HepG2 (cell line): ENCODE data around the gene HDAC4. TPM values are rescaled to one million over a fixed set of nuclear protein-coding genes. Genes with fewer than 3 reads are reported as not detected.

ENCODE experiments used
- ARNT ChIP-seq: fragments of 450-650 bp; IDR thresholded peaks from 2 replicates; pipeline ENCODE4 v1.6.1; 2017
- BCL6 ChIP-seq: IDR thresholded peaks from 2 replicates; pipeline ENCODE4 v1.6.1; 2016; ENCODE audit warnings: missing genetic modification reagents, missing compliant biosample characterization
- FOSL2 ChIP-seq: sonication (generic); formaldehyde crosslinking; IDR thresholded peaks from 2 replicates; pipeline ENCODE4 v1.4.0; 2020; ENCODE audit warnings: missing genetic modification reagents
- FOXK1 ChIP-seq: sonication (generic); formaldehyde crosslinking; IDR thresholded peaks from 2 replicates; pipeline ENCODE4 v1.4.0; 2020; ENCODE audit warnings: low read depth, missing genetic modification reagents, borderline replicate concordance
- GABPB1 ChIP-seq: IDR thresholded peaks from 2 replicates; pipeline ENCODE4 v1.6.1; 2016; ENCODE audit warnings: mild to moderate bottlenecking, missing genetic modification reagents, moderate library complexity, missing compliant biosample characterization
- HHEX ChIP-seq: IDR thresholded peaks from 2 replicates; pipeline ENCODE4 v1.6.1; 2016; ENCODE audit warnings: control low read depth
- KLF13 ChIP-seq: sonication (generic); formaldehyde crosslinking; IDR thresholded peaks from 2 replicates; pipeline ENCODE4 v1.4.0; 2020; ENCODE audit warnings: mild to moderate bottlenecking, missing genetic modification reagents
- MXD4 ChIP-seq: IDR thresholded peaks from 2 replicates; pipeline ENCODE4 v1.6.1; 2016; ENCODE audit warnings: mild to moderate bottlenecking, missing biosample characterization, missing genetic modification reagents
- MXI1 ChIP-seq: IDR thresholded peaks from 3 replicates; pipeline ENCODE4 v1.6.1; 2012; ENCODE audit warnings: low read depth, low read length, inconsistent platforms, borderline replicate concordance
- RAD21 ChIP-seq: fragments of 450-650 bp; formaldehyde crosslinking; IDR thresholded peaks from 2 replicates; pipeline ENCODE4 v1.5.0; 2020; ENCODE audit warnings: mild to moderate bottlenecking
- SIN3A ChIP-seq: IDR thresholded peaks from 2 replicates; pipeline ENCODE4 v1.6.1; 2011; ENCODE audit warnings: low read depth, mild to moderate bottlenecking, control low read depth, low read length, borderline replicate concordance
- SPEN ChIP-seq: sonication (generic); formaldehyde crosslinking; IDR thresholded peaks from 2 replicates; pipeline ENCODE4 v1.5.1; 2020; ENCODE audit warnings: low read depth, mild to moderate bottlenecking, missing genetic modification reagents
- ZFY ChIP-seq: sonication (generic); formaldehyde crosslinking; IDR thresholded peaks from 2 replicates; pipeline ENCODE4 v1.4.0; 2020; ENCODE audit warnings: missing genetic modification reagents
- ZNF225 ChIP-seq: sonication (generic); formaldehyde crosslinking; IDR thresholded peaks from 2 replicates; pipeline ENCODE4 v1.4.0; 2020; ENCODE audit warnings: mild to moderate bottlenecking, missing genetic modification reagents
- ZNF317 ChIP-seq: sonication (generic); formaldehyde crosslinking; IDR thresholded peaks from 2 replicates; pipeline ENCODE4 v1.5.0; 2020; ENCODE audit warnings: mild to moderate bottlenecking, missing genetic modification reagents
- ZNF552 ChIP-seq: sonication (generic); formaldehyde crosslinking; IDR thresholded peaks from 2 replicates; pipeline ENCODE4 v1.9.0; 2022; ENCODE audit warnings: missing genetic modification reagents, mild to moderate bottlenecking, borderline replicate concordance
- ZNF629 ChIP-seq: sonication (generic); formaldehyde crosslinking; conservative IDR thresholded peaks from 2 replicates; pipeline ENCODE4 v1.5.0; 2020; ENCODE audit warnings: missing genetic modification reagents
- ZNF790 ChIP-seq: sonication (generic); formaldehyde crosslinking; IDR thresholded peaks from 2 replicates; pipeline ENCODE4 v1.8.0; 2022; ENCODE audit warnings: missing genetic modification reagents, mild to moderate bottlenecking, borderline replicate concordance
- ZNF878 ChIP-seq: sonication (generic); formaldehyde crosslinking; IDR thresholded peaks from 2 replicates; pipeline ENCODE4 v1.8.1; 2023; ENCODE audit warnings: mild to moderate bottlenecking, missing genetic modification reagents, moderate library complexity
- ZSCAN31 ChIP-seq: sonication (generic); formaldehyde crosslinking; IDR thresholded peaks from 2 replicates; pipeline ENCODE4 v1.5.0; 2020; ENCODE audit warnings: low read depth, mild to moderate bottlenecking, missing genetic modification reagents
- polyA plus RNA-seq, 8 experiments: library from polyadenylated mRNA; depleted of rRNA in 3 of 8; stranded (reverse) in 7 of 8; unstranded in 1 of 8; fragments of >200 nt; fragmentation: Illumina TruSeq in 4 of 8; extraction: Trizol in 4 of 8; gene quantifications; 2 replicates each; pipeline versions ENCODE4 v1.2.1 to v1.2.3, GENCODE V29; 2011 to 2016; ENCODE audit warnings: low read depth in 4 of 8, missing spikeins in 1 of 8, mixed read lengths in 1 of 8; ENCODE audit not compliant: insufficient read depth in 1 of 8
- total RNA-seq, 5 experiments: library from RNA; depleted of rRNA; stranded (reverse); fragments of >200 nt; fragmentation: Illumina TruSeq; extraction: Trizol; gene quantifications; 2 replicates each; pipeline ENCODE4 v1.2.3, GENCODE V29; 2016; ENCODE audit warnings: low read depth in 1 of 5
- TF ChIP-seq, protein P1 (sequence below): IDR thresholded peaks from 2 replicates; pipeline ENCODE4 v1.6.1; 2012; ENCODE audit warnings: low read length, improper control_type of control experiment
- TF ChIP-seq, protein P2 (sequence below): sonication (generic); formaldehyde crosslinking; IDR thresholded peaks from 2 replicates; pipeline ENCODE4 v1.4.0; 2020; ENCODE audit warnings: missing genetic modification reagents
- TF ChIP-seq, protein P3 (sequence below): sonication (generic); formaldehyde crosslinking; IDR thresholded peaks from 2 replicates; pipeline ENCODE4 v1.9.0; 2022; ENCODE audit warnings: low read depth, missing genetic modification reagents
- TF ChIP-seq, protein P4 (sequence below): sonication (generic); formaldehyde crosslinking; IDR thresholded peaks from 2 replicates; pipeline ENCODE4 v1.4.0; 2020; ENCODE audit warnings: mild to moderate bottlenecking, missing genetic modification reagents

HDAC4 gene
- total and polyA plus RNA-seq, 2 of the 13 experiments (the other 11 are each of a cell fraction or from before 2014, with no cell fraction given): 10.1 to 11.5 TPM

DNA sequence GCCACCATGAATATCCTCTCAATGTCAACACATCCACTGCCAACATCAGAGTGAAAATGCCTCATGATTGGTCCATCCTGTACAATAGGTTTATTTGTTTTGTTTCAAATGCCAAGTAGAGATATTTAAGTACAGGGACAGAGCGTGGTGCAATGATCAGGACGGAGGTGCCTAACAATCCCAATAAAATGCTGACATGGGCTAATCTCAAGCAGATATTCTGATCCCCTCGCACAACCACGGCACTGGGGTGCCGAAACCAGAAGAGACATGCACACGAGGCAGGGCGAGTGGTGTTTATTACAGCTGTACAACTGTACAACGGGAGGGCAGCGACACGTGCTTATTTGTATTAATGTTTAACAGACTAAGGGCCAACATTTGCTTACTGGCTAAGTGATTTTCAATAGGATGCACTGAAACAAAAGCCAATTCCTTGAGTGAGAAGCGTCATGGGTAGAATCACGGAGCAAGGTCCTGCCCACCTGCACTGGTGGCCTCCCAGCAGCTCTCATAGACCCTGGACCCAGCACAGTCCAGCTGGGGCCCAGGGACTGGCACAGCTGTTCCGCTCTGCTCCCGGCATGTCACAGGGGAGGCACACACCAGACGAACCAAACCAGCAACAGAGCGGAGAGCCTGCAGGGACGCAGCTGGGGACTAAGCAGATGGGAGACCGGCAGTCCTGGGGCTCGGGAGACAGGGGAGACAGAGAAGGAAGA, 101.4 kb downstream of the HDAC4 start (continued):
- TF ChIP-seq, protein P1, sequence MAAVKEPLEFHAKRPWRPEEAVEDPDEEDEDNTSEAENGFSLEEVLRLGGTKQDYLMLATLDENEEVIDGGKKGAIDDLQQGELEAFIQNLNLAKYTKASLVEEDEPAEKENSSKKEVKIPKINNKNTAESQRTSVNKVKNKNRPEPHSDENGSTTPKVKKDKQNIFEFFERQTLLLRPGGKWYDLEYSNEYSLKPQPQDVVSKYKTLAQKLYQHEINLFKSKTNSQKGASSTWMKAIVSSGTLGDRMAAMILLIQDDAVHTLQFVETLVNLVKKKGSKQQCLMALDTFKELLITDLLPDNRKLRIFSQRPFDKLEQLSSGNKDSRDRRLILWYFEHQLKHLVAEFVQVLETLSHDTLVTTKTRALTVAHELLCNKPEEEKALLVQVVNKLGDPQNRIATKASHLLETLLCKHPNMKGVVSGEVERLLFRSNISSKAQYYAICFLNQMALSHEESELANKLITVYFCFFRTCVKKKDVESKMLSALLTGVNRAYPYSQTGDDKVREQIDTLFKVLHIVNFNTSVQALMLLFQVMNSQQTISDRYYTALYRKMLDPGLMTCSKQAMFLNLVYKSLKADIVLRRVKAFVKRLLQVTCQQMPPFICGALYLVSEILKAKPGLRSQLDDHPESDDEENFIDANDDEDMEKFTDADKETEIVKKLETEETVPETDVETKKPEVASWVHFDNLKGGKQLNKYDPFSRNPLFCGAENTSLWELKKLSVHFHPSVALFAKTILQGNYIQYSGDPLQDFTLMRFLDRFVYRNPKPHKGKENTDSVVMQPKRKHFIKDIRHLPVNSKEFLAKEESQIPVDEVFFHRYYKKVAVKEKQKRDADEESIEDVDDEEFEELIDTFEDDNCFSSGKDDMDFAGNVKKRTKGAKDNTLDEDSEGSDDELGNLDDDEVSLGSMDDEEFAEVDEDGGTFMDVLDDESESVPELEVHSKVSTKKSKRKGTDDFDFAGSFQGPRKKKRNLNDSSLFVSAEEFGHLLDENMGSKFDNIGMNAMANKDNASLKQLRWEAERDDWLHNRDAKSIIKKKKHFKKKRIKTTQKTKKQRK: no peak
- TF ChIP-seq ZNF225 (CRISPR knock-in tag) (0 out of 2 replicates have a peak, but pooled peaks have one; percentile 36), ZNF317 (0 out of 2 replicates have a peak, but pooled peaks have one; percentile 20), BCL6 (peak; percentile 79), ARNT (no peak), ZNF790 (CRISPR knock-in tag) (no peak), SIN3A (peak; percentile 63; the same call in 1 of the 2 replicates), KLF13 (CRISPR knock-in tag) (no peak), ZFY (CRISPR knock-in tag) (0 out of 2 replicates have a peak, but pooled peaks have one; percentile 21), MXI1 (peak; percentile 86; the same call in 2 of the 3 replicates), ZSCAN31 (CRISPR knock-in tag) (peak; percentile 61; the same call in 1 of the 2 replicates), FOXK1 (CRISPR knock-in tag) (0 out of 2 replicates have a peak, but pooled peaks have one; percentile 47), ZNF629 (no peak), ZNF878 (CRISPR knock-in tag) (peak; percentile 62; the same call in 1 of the 2 replicates), FOSL2 (CRISPR knock-in tag) (peak; percentile 20; the same call in 1 of the 2 replicates), HHEX (CRISPR knock-in tag) (no peak), SPEN (CRISPR knock-in tag) (peak; percentile 64; the same call in 1 of the 2 replicates), MXD4 (CRISPR knock-in tag) (peak; percentile 84; the same call in 1 of the 2 replicates), ZNF552 (CRISPR knock-in tag) (0 out of 2 replicates have a peak, but pooled peaks have one; percentile 15), GABPB1 (CRISPR knock-in tag) (peak; percentile 27; the same call in 1 of the 2 replicates), RAD21 (CRISPR knock-in tag) (peak; percentile 31; the same call in 1 of the 2 replicates)
- TF ChIP-seq, protein P2, sequence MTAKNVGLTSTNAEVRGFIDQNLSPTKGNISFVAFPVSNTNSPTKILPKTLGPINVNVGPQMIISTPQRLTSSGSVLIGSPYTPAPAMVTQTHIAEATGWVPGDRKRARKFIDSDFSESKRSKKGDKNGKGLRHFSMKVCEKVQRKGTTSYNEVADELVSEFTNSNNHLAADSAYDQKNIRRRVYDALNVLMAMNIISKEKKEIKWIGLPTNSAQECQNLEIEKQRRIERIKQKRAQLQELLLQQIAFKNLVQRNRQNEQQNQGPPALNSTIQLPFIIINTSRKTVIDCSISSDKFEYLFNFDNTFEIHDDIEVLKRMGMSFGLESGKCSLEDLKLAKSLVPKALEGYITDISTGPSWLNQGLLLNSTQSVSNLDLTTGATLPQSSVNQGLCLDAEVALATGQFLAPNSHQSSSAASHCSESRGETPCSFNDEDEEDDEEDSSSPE: peak; percentile 31; the same call in 1 of the 2 replicates
- TF ChIP-seq, protein P3, sequence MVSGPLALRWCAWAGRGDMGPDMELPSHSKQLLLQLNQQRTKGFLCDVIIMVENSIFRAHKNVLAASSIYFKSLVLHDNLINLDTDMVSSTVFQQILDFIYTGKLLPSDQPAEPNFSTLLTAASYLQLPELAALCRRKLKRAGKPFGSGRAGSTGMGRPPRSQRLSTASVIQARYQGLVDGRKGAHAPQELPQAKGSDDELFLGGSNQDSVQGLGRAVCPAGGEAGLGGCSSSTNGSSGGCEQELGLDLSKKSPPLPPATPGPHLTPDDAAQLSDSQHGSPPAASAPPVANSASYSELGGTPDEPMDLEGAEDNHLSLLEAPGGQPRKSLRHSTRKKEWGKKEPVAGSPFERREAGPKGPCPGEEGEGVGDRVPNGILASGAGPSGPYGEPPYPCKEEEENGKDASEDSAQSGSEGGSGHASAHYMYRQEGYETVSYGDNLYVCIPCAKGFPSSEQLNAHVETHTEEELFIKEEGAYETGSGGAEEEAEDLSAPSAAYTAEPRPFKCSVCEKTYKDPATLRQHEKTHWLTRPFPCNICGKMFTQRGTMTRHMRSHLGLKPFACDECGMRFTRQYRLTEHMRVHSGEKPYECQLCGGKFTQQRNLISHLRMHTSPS: peak; percentile 95
- TF ChIP-seq, protein P4, sequence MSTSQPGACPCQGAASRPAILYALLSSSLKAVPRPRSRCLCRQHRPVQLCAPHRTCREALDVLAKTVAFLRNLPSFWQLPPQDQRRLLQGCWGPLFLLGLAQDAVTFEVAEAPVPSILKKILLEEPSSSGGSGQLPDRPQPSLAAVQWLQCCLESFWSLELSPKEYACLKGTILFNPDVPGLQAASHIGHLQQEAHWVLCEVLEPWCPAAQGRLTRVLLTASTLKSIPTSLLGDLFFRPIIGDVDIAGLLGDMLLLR: 0 out of 2 replicates have a peak, but pooled peaks have one; percentile 35
